ENCODE results near the gene NREP. TPM values are rescaled to one million over a fixed set of nuclear protein-coding genes. Genes with fewer than 3 reads are reported as not detected.

NREP gene, protein sequence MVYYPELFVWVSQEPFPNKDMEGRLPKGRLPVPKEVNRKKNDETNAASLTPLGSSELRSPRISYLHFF
- total RNA-seq: 333 TPM

DNA sequence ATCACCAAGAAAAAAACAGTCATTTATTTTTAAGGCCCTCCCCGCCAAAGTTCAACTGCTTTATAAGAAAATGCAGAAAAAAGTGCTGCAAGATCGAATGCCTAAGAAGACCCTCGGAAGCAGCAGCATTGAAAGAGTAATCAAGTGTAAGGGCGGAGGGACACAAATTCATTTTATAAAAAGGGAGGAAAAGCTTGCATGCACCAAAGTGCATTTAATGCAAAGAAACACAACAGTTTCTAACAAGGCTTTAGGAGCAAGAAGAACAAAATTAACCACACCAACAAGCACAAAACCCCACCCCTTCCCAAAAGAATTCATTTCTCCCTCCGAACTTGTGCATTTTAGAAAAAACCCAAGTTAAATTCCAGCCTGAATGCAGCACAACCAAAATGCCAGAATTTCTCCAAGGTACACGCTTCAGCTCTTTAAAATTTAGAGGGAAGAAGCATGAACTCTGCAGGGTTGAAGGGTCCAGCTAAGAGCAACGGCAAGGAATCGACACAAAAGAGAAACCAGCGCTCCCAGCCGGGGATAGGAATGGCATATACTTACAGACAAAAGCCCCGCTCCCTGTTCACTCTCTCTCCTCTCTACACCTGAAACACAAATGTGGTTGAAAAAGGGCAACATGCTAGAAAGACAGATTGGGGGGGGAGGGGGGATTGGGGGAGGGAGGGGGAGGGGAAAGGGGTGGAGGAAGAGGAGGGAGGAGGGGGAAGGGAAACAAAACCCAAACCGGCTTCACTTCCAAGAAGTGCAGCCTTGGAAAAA lies at the start of gene NREP:
Gene NREP (minus strand): TSS at position 614 of the 774 bp plus-strand sequence. CDS start 1,422 bp downstream, outside the sequence.

Small RNA genes lying within 50 kb of the gene (small RNA-seq; reads per million reads assigned to genes)
- not detected for gene RN7SKP57 (ENCODE audit: low replicate concordance)

Other genes starting within 250 kb of the NREP start
- 21.1 TPM for gene STARD4, start 244.7 kb downstream of the NREP start, total RNA-seq